ENCODE results near the gene ZP1.
A peak's percentile ranks its signal among the peaks of the same experiment; 100 is the strongest.

- TF ChIP-seq, protein P1, sequence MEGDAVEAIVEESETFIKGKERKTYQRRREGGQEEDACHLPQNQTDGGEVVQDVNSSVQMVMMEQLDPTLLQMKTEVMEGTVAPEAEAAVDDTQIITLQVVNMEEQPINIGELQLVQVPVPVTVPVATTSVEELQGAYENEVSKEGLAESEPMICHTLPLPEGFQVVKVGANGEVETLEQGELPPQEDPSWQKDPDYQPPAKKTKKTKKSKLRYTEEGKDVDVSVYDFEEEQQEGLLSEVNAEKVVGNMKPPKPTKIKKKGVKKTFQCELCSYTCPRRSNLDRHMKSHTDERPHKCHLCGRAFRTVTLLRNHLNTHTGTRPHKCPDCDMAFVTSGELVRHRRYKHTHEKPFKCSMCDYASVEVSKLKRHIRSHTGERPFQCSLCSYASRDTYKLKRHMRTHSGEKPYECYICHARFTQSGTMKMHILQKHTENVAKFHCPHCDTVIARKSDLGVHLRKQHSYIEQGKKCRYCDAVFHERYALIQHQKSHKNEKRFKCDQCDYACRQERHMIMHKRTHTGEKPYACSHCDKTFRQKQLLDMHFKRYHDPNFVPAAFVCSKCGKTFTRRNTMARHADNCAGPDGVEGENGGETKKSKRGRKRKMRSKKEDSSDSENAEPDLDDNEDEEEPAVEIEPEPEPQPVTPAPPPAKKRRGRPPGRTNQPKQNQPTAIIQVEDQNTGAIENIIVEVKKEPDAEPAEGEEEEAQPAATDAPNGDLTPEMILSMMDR (IDR thresholded peaks at IDR 0.05): peak; percentile 95
- no peak for TF ChIP-seq ZFX (IDR thresholded peaks at IDR 0.05; ENCODE audit: borderline replicate concordance)
Measured at GRCh38 chr11:60899046-60899936, 31.9 kb downstream of the ZP1 start.

Measured in 22Rv1 (cell line).